ENCODE measurements around the gene TPP1. TPM values are rescaled to one million over a fixed set of nuclear protein-coding genes. Genes with fewer than 3 reads are reported as not detected.

TPP1 gene
- total RNA-seq, 2 experiments from 2014 or later, result 114 to 120 TPM

GRCh38 chr11:6579681-6580080, 39.5 kb downstream of the TPP1 start:
- ATAC-seq (ENCODE audit: low read depth), result no peak
- POLR2A ChIA-PET, result no interaction called here
- no peaks in the 10 kb centered on the region for H3K4me1 Mint-ChIP-seq
- H3K27me3 Mint-ChIP-seq, result no peaks in the 10 kb centered on the region
- DNase-seq, result no peak
- H3K27ac Mint-ChIP-seq, result no peak overlapping the region
- H3K36me3 Mint-ChIP-seq, result peaks cover 35% of the 10 kb centered on the region
- peaks cover 11% of the 10 kb centered on the region for H3K9me3 Mint-ChIP-seq
- H3K4me3 Mint-ChIP-seq, result no peak overlapping the region

GRCh38 chr11:6578134-6578533, 41.1 kb downstream of the TPP1 start:
- Mint-ChIP-seq H3K4me1 (no peaks in the 10 kb centered on the region), H3K9me3 (peaks cover 4% of the 10 kb centered on the region), H3K36me3 (peaks cover 20% of the 10 kb centered on the region), H3K4me3 (no peak overlapping the region), H3K27ac (no peak overlapping the region), H3K27me3 (no peaks in the 10 kb centered on the region)
- ATAC-seq (ENCODE audit: low read depth) (no peak), DNase-seq (no peak)
- POLR2A ChIA-PET, result no interaction called here

GRCh38 chr11:6576471-6577373, 42.5 kb downstream of the TPP1 start:
- ATAC-seq (ENCODE audit: low read depth), result no peak
- Mint-ChIP-seq H3K4me3 (no peak overlapping the region), H3K36me3 (peaks cover 14% of the 10 kb centered on the region), H3K9me3 (no peaks in the 10 kb centered on the region), H3K4me1 (no peaks in the 10 kb centered on the region), H3K27ac (no peak overlapping the region), H3K27me3 (no peaks in the 10 kb centered on the region)
- POLR2A ChIA-PET, result no interaction called here
- DNase-seq, result no peak

GRCh38 chr11:6574816-6575715, 44.2 kb downstream of the TPP1 start:
- POLR2A ChIA-PET, result no interaction called here
- DNase-seq, result no peak
- no peak overlapping the region for H3K4me3 Mint-ChIP-seq
- H3K4me1 Mint-ChIP-seq, result no peaks in the 10 kb centered on the region
- no peak for ATAC-seq (ENCODE audit: low read depth)
- no peak overlapping the region for H3K27ac Mint-ChIP-seq
- no peaks in the 10 kb centered on the region for H3K27me3 Mint-ChIP-seq
- H3K9me3 Mint-ChIP-seq, result no peaks in the 10 kb centered on the region
- peaks cover 6% of the 10 kb centered on the region for H3K36me3 Mint-ChIP-seq

- DNase-seq, result no peak
- Mint-ChIP-seq H3K4me3 (no peak overlapping the region), H3K27me3 (no peaks in the 10 kb centered on the region), H3K36me3 (peaks cover 9% of the 10 kb centered on the region), H3K9me3 (no peaks in the 10 kb centered on the region), H3K4me1 (peaks cover 3% of the 10 kb centered on the region), H3K27ac (no peak overlapping the region)
- POLR2A ChIA-PET, result no interaction called here
- no peak for ATAC-seq (ENCODE audit: low read depth)
Observed at GRCh38 chr11:6572215-6572614, 47.0 kb downstream of the TPP1 start.

- H3K4me1 Mint-ChIP-seq, result peaks cover 3% of the 10 kb centered on the region
- no peaks in the 10 kb centered on the region for H3K9me3 Mint-ChIP-seq
- H3K27me3 Mint-ChIP-seq, result no peaks in the 10 kb centered on the region
- peaks cover 10% of the 10 kb centered on the region for H3K36me3 Mint-ChIP-seq
- no peak for DNase-seq
- H3K4me3 Mint-ChIP-seq, result no peak overlapping the region
- POLR2A ChIA-PET, result no interaction called here
- H3K27ac Mint-ChIP-seq, result no peak overlapping the region
- ATAC-seq (ENCODE audit: low read depth), result no peak
Observed at GRCh38 chr11:6571434-6572008, 47.7 kb downstream of the TPP1 start.

GRCh38 chr11:6570691-6571427, 48.4 kb downstream of the TPP1 start:
- Mint-ChIP-seq H3K27ac (no peak overlapping the region), H3K36me3 (peaks cover 11% of the 10 kb centered on the region), H3K27me3 (no peaks in the 10 kb centered on the region), H3K4me3 (no peak overlapping the region), H3K9me3 (no peaks in the 10 kb centered on the region), H3K4me1 (peaks cover 3% of the 10 kb centered on the region)
- ATAC-seq (ENCODE audit: low read depth), result no peak
- no peak for DNase-seq
- POLR2A ChIA-PET, result no interaction called here

- Mint-ChIP-seq H3K9me3 (no peaks in the 10 kb centered on the region), H3K4me1 (peaks cover 3% of the 10 kb centered on the region), H3K36me3 (peaks cover 11% of the 10 kb centered on the region), H3K27me3 (no peaks in the 10 kb centered on the region), H3K4me3 (no peak overlapping the region), H3K27ac (no peak overlapping the region)
- ATAC-seq (ENCODE audit: low read depth) (no peak), DNase-seq (no peak)
- POLR2A ChIA-PET, result interaction anchor here (0.6 kb wide), 1 partner anchor 79 kb away, joined by 4 read pairs; no protein-coding TSS in a partner anchor
Observed at GRCh38 chr11:6569706-6570105, 49.5 kb downstream of the TPP1 start.

- no peak for ATAC-seq (ENCODE audit: low read depth)
- POLR2A ChIA-PET, result no interaction called here
- H3K27ac Mint-ChIP-seq, result no peak overlapping the region
- no peaks in the 10 kb centered on the region for H3K27me3 Mint-ChIP-seq
- peaks cover 11% of the 10 kb centered on the region for H3K36me3 Mint-ChIP-seq
- H3K4me1 Mint-ChIP-seq, result peaks cover 3% of the 10 kb centered on the region
- H3K4me3 Mint-ChIP-seq, result no peak overlapping the region
- no peak for DNase-seq
- H3K9me3 Mint-ChIP-seq, result no peaks in the 10 kb centered on the region
Observed at GRCh38 chr11:6568191-6568918, 50.9 kb downstream of the TPP1 start.

GRCh38 chr11:6567371-6567745, 51.9 kb downstream of the TPP1 start:
- H3K4me3 Mint-ChIP-seq, result no peak overlapping the region
- H3K27ac Mint-ChIP-seq, result no peak overlapping the region
- DNase-seq (no peak), ATAC-seq (ENCODE audit: low read depth) (no peak)
- H3K4me1 Mint-ChIP-seq, result peaks cover 3% of the 10 kb centered on the region
- peaks cover 11% of the 10 kb centered on the region for H3K36me3 Mint-ChIP-seq
- H3K27me3 Mint-ChIP-seq, result no peaks in the 10 kb centered on the region
- POLR2A ChIA-PET, result no interaction called here
- no peaks in the 10 kb centered on the region for H3K9me3 Mint-ChIP-seq

GRCh38 chr11:6566704-6567370, 52.4 kb downstream of the TPP1 start:
- peaks cover 10% of the 10 kb centered on the region for H3K36me3 Mint-ChIP-seq
- H3K27ac Mint-ChIP-seq, result no peak overlapping the region
- POLR2A ChIA-PET, result no interaction called here
- H3K27me3 Mint-ChIP-seq, result no peaks in the 10 kb centered on the region
- peaks cover 3% of the 10 kb centered on the region for H3K4me1 Mint-ChIP-seq
- no peak for ATAC-seq (ENCODE audit: low read depth)
- no peaks in the 10 kb centered on the region for H3K9me3 Mint-ChIP-seq
- H3K4me3 Mint-ChIP-seq, result no peak overlapping the region
- DNase-seq, result no peak

- Mint-ChIP-seq H3K27ac (no peak overlapping the region), H3K9me3 (no peaks in the 10 kb centered on the region), H3K4me3 (no peak overlapping the region), H3K36me3 (peaks cover 8% of the 10 kb centered on the region), H3K4me1 (peaks cover 3% of the 10 kb centered on the region), H3K27me3 (no peaks in the 10 kb centered on the region)
- POLR2A ChIA-PET, result no interaction called here
- no peak for ATAC-seq (ENCODE audit: low read depth)
- no peak for DNase-seq
Observed at GRCh38 chr11:6565988-6566703, 53.1 kb downstream of the TPP1 start.

All from activated naive CD8-positive, alpha-beta T cell treated with anti-CD3 and anti-CD28 coated beads, Interleukin-2, amount 10 ng/mL, durations not matched to agents 7 days and 5 days (primary cell).